ENCODE measurements around the gene SPDEF. TPM values are rescaled to one million over a fixed set of nuclear protein-coding genes. Genes with fewer than 3 reads are reported as not detected.

Gene SPDEF
- total RNA-seq, 1 donor from 2014 or later, result not detected

DNA sequence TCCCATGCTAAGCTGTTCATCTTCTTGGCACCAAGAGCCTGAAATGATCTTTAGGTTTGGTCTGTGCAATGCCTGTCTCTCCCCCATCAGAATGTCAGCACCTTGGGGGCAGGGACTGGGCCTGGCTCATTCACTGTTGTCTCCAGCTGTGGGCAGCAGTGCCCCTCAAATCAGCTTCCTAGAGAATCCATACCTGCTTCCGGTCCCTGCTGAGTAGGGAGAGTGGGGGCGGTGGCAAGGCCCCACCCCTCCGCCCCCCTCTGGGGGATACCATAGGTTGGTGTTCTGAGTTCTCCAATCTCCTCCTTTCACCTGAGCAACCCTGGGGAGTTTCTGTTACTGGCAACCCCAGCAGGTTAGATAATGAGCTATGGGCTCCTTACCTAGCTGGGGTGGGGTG lies 19.2 kb upstream of the SPDEF start:
- TF ChIP-seq, protein P1, sequence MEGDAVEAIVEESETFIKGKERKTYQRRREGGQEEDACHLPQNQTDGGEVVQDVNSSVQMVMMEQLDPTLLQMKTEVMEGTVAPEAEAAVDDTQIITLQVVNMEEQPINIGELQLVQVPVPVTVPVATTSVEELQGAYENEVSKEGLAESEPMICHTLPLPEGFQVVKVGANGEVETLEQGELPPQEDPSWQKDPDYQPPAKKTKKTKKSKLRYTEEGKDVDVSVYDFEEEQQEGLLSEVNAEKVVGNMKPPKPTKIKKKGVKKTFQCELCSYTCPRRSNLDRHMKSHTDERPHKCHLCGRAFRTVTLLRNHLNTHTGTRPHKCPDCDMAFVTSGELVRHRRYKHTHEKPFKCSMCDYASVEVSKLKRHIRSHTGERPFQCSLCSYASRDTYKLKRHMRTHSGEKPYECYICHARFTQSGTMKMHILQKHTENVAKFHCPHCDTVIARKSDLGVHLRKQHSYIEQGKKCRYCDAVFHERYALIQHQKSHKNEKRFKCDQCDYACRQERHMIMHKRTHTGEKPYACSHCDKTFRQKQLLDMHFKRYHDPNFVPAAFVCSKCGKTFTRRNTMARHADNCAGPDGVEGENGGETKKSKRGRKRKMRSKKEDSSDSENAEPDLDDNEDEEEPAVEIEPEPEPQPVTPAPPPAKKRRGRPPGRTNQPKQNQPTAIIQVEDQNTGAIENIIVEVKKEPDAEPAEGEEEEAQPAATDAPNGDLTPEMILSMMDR (IDR thresholded peaks at IDR 0.05; ENCODE audit: insufficient read depth, low read length, poor library complexity, severe bottlenecking), result no peak
- DNase-seq (ENCODE audit: low read depth), result no peak
- Histone ChIP-seq H3K27me3 (ENCODE audit: control insufficient read depth, insufficient read depth, low read length) (no peaks in the 10 kb centered on the region), H3K4me3 (ENCODE audit: low read depth, low read length) (no peak overlapping the region), H3K36me3 (ENCODE audit: control insufficient read depth, insufficient read depth, low read length) (no peaks in the 10 kb centered on the region)

DNA sequence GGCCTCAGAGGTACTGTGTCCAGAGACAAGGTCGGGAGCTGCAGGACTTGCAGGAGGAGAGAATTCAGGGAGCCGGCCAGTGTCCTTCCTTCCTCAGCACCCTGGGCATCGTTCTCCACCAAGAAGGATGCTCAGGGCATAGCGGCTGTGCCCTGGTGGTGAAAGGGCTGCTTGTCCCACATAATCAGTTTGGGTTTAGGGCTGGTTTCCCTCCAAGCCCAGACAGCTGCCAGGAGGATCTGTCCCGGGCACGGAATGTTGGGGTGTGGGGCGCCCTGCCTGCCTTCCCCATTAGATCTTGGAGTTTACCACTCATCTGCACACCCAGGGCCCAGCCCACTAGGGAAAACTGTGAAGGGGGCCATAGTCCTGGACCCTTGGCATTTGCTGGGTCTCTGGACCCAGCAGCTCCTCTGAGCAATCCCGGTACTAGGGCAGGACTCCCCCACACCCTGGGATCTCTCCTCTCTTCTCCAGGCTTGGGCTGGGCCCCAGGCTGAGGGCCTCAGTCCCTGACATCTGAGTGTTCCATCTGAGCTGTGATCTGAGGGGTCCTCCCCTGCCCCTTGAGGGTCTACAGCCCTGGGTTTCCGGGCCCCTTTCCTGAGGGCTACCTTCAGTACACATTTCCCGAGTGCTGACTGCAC lies 18.6 kb upstream of the SPDEF start:
- Histone ChIP-seq H3K4me3 (ENCODE audit: low read depth, low read length) (no peak overlapping the region), H3K36me3 (ENCODE audit: control insufficient read depth, insufficient read depth, low read length) (no peaks in the 10 kb centered on the region), H3K27me3 (ENCODE audit: control insufficient read depth, insufficient read depth, low read length) (peaks cover 2% of the 10 kb centered on the region)
- DNase-seq (ENCODE audit: low read depth), result no peak
- TF ChIP-seq, protein P1 (IDR thresholded peaks at IDR 0.05; ENCODE audit: insufficient read depth, low read length, poor library complexity, severe bottlenecking), result no peak

DNA sequence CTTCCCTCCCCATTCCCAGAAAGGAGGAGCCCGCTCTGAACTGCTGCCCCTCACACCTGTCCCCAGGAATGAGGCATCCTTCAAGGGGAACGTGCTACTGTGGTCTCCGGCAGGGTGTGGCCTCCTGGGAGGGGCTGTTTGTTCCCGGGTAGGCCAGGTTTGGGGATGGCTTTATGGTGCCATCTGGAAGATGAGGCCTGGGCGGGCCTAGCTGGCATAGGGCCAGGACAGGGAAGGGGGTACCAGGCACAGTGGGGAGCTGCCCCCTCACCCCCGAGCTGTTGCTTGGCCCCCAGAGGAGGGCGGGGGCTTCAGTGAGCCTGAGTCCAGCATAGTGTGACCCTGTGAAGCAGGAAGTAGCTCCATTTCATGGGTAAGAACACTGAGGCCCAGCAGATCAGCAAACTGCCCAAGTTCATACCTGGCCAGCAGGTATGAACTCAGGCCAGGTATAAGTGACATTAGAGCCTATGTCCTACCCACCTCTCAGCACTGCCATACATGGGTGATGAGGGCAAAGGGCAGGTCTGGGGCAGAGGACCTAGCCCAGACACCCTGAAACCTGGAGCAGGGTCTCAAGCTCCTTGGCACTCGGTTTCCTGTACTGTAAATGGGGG lies 17.5 kb upstream of the SPDEF start:
- TF ChIP-seq, protein P1 (IDR thresholded peaks at IDR 0.05; ENCODE audit: insufficient read depth, low read length, poor library complexity, severe bottlenecking), result no peak

DNA sequence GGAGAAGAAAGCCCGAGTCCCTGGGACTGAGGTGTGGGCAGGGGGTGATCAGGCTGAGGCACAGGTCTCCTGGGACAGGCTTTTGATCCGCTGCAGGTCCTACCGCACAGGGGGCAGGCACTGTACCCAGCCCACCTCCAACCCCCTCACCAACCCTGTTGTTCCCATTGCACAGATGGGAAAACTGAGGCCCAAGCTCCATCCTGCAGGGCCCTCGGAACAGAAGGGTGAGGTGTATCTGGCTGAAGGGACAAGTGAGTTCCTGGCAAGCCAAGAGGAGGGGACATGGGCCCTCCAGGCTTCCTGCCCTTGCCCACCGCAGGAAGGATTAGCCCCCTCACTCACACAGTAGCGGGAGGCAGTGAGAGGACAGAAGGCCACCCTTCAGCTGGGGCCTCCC lies 16.5 kb upstream of the SPDEF start:
- Histone ChIP-seq H3K27me3 (ENCODE audit: control insufficient read depth, insufficient read depth, low read length) (peaks cover 2% of the 10 kb centered on the region), H3K36me3 (ENCODE audit: control insufficient read depth, insufficient read depth, low read length) (no peaks in the 10 kb centered on the region), H3K4me3 (ENCODE audit: low read depth, low read length) (no peak overlapping the region)
- no peak for DNase-seq (ENCODE audit: low read depth)
- TF ChIP-seq, protein P1 (IDR thresholded peaks at IDR 0.05; ENCODE audit: insufficient read depth, low read length, poor library complexity, severe bottlenecking), result no peak

More for the DNA sequence above, 17.5 kb upstream of the SPDEF start:
- Histone ChIP-seq H3K36me3 (ENCODE audit: control insufficient read depth, insufficient read depth, low read length) (no peaks in the 10 kb centered on the region), H3K4me3 (ENCODE audit: low read depth, low read length) (no peak overlapping the region), H3K27me3 (ENCODE audit: control insufficient read depth, insufficient read depth, low read length) (peaks cover 2% of the 10 kb centered on the region)
- no peak for DNase-seq (ENCODE audit: low read depth)

DNA sequence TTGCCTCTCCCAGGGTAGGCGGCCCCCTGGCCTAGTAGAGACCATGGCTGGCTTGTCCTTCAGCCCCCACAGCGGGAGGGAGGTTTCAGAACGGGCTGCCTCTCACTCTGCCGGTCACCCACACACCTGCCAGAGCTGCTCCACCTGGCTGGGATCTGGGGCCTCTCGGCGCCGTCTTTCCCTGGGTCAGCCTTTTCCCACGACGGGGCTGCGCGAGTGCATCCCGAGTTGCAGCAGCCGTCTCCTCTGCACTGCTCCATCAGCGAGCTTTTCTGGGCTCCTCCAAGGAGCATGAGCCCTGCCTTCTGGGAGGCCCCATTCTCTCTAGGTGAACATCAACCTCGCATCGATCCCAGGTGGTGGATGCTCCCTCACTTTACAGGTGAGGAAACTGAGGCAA lies 15.9 kb upstream of the SPDEF start:
- TF ChIP-seq, protein P1 (IDR thresholded peaks at IDR 0.05; ENCODE audit: insufficient read depth, low read length, poor library complexity, severe bottlenecking), result no peak
- DNase-seq (ENCODE audit: low read depth), result no peak
- Histone ChIP-seq H3K36me3 (ENCODE audit: control insufficient read depth, insufficient read depth, low read length) (no peaks in the 10 kb centered on the region), H3K27me3 (ENCODE audit: control insufficient read depth, insufficient read depth, low read length) (peaks cover 2% of the 10 kb centered on the region), H3K4me3 (ENCODE audit: low read depth, low read length) (no peak overlapping the region)

DNA sequence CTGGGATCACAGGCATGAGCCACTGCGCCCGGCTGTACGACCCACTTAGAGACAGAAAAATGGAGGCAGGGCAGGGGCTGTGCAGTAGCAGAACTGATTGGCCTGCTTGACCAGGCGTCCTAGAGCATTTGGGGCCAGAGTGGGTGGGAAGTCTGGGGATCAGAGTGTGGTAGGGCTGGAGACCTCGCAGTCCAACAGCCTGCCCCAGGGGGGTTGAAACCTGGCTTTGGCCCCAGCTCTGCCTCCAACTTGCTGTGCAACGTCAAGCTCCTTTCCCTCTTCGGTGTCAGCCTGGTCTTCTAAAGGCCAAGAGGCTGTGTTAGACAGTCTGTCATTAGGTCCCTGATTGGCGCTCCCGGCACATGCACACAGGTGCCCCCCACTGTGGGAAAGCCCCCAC lies 15.3 kb upstream of the SPDEF start:
- Histone ChIP-seq H3K36me3 (ENCODE audit: control insufficient read depth, insufficient read depth, low read length) (no peaks in the 10 kb centered on the region), H3K4me3 (ENCODE audit: low read depth, low read length) (no peak overlapping the region), H3K27me3 (ENCODE audit: control insufficient read depth, insufficient read depth, low read length) (peaks cover 2% of the 10 kb centered on the region)
- DNase-seq (ENCODE audit: low read depth), result no peak
- TF ChIP-seq, protein P1 (IDR thresholded peaks at IDR 0.05; ENCODE audit: insufficient read depth, low read length, poor library complexity, severe bottlenecking), result no peak
